ENCODE measurements around the gene CDC73.

CDC73 gene

DNA sequence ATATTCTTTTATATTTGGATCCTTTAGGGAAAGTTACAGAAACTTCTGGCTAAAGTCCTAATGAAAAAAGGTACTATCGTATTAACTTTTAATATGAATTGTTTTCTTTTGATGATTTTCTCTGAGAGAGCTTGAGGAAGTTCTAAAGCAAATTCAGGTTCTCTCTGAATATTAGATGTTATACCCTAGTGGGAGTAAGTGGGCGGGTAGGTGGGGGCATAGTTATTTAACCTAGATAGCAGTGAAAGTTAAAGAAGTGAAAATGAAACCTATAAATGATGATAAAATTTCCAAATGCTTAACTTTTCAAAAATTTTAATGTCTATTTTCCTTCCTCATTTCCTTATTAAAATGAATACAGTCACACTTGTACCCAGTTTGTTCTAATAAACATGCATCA is 90.8 kb downstream of the CDC73 start:
- Histone ChIP-seq H3K36me3 (replicated peaks; ENCODE audit: low read depth, low read length) (peaks cover 25% of the 10 kb centered on the region), H3K4me3 (ENCODE audit: low read length) (peak overlapping the region; percentile 29), H4K20me1 (ENCODE audit: insufficient read depth, low read length) (peaks cover 12% of the 10 kb centered on the region; the same call in 1 of the 2 replicates), H3K9me3 (ENCODE audit: insufficient read depth, low read length) (no peaks in the 10 kb centered on the region), H3K4me1 (ENCODE audit: low read length) (peaks cover 51% of the 10 kb centered on the region), H3K27me3 (ENCODE audit: low read depth, low read length) (no peaks in the 10 kb centered on the region), H3K4me2 (ENCODE audit: low read length) (peak overlapping the region; percentile 62), H3K27ac (ENCODE audit: low read length) (peak overlapping the region; percentile 53), H2AFZ (ENCODE audit: low read depth, low read length) (no peak overlapping the region), H3K79me2 (ENCODE audit: low read length) (no peaks in the 10 kb centered on the region; the same call in 1 of the 2 replicates), H3K9ac (ENCODE audit: low read length) (peak overlapping the region; percentile 6; the same call in 1 of the 2 replicates)
- no peak for TF ChIP-seq EZH2phosphoT487 (IDR thresholded peaks at IDR 0.05; ENCODE audit: low read depth)
- no peak for TF ChIP-seq CTCF (IDR thresholded peaks at IDR 0.05; ENCODE audit: low read depth, low read length)

DNA sequence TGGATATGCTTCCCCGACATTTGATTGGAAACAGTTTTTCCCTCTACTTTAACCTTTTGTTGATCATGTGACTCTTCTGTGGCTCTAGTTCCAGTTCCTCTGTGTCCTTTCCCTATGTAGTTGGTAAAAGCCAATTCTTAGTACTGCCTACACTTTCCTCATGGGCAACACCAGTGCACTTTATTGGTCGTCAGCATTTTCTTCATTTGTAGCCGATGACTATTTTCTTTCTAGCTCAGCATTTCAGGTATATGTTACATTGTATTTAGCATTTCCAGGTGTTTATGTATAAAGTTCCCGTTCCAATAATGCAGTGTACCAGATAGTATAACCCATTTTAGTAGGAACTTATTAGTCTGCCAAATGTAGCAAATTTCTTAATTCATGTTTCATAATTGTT is 92.2 kb downstream of the CDC73 start:
- Histone ChIP-seq H3K4me3 (ENCODE audit: low read length) (no peak overlapping the region), H3K36me3 (replicated peaks; ENCODE audit: low read depth, low read length) (peaks cover 38% of the 10 kb centered on the region), H3K4me1 (ENCODE audit: low read length) (peaks cover 51% of the 10 kb centered on the region), H3K9ac (ENCODE audit: low read length) (no peak overlapping the region), H3K27ac (ENCODE audit: low read length) (no peak overlapping the region), H3K4me2 (ENCODE audit: low read length) (no peak overlapping the region), H4K20me1 (ENCODE audit: insufficient read depth, low read length) (peaks cover 12% of the 10 kb centered on the region; the same call in 1 of the 2 replicates), H3K9me3 (ENCODE audit: insufficient read depth, low read length) (no peaks in the 10 kb centered on the region), H2AFZ (ENCODE audit: low read depth, low read length) (no peak overlapping the region), H3K27me3 (ENCODE audit: low read depth, low read length) (no peaks in the 10 kb centered on the region), H3K79me2 (ENCODE audit: low read length) (no peaks in the 10 kb centered on the region; the same call in 1 of the 2 replicates)
- no peak for TF ChIP-seq EZH2phosphoT487 (IDR thresholded peaks at IDR 0.05; ENCODE audit: low read depth)
- TF ChIP-seq CTCF (IDR thresholded peaks at IDR 0.05; ENCODE audit: low read depth, low read length) = no peak

- no peaks in the 10 kb centered on the region for H3K9me3 ChIP-seq (ENCODE audit: insufficient read depth, low read length)
- H3K36me3 ChIP-seq (replicated peaks; ENCODE audit: low read depth, low read length) = peaks cover 45% of the 10 kb centered on the region
- peaks cover 3% of the 10 kb centered on the region; the same call in 1 of the 2 replicates for H3K79me2 ChIP-seq (ENCODE audit: low read length)
- no peak overlapping the region for H3K27ac ChIP-seq (ENCODE audit: low read length)
- no peaks in the 10 kb centered on the region for H3K27me3 ChIP-seq (ENCODE audit: low read depth, low read length)
- H3K4me1 ChIP-seq (ENCODE audit: low read length) = peaks cover 60% of the 10 kb centered on the region
- peaks cover 12% of the 10 kb centered on the region; the same call in 1 of the 2 replicates for H4K20me1 ChIP-seq (ENCODE audit: insufficient read depth, low read length)
- no peak overlapping the region for H2AFZ ChIP-seq (ENCODE audit: low read depth, low read length)
- TF ChIP-seq CTCF (IDR thresholded peaks at IDR 0.05; ENCODE audit: low read depth, low read length) = no peak
- TF ChIP-seq EZH2phosphoT487 (IDR thresholded peaks at IDR 0.05; ENCODE audit: low read depth) = no peak
- peak overlapping the region; percentile 37 for H3K4me2 ChIP-seq (ENCODE audit: low read length)
- no peak overlapping the region for H3K9ac ChIP-seq (ENCODE audit: low read length)
- no peak overlapping the region for H3K4me3 ChIP-seq (ENCODE audit: low read length)
Measured at GRCh38 chr1:193216920-193217319, 95.1 kb downstream of the CDC73 start.

DNA sequence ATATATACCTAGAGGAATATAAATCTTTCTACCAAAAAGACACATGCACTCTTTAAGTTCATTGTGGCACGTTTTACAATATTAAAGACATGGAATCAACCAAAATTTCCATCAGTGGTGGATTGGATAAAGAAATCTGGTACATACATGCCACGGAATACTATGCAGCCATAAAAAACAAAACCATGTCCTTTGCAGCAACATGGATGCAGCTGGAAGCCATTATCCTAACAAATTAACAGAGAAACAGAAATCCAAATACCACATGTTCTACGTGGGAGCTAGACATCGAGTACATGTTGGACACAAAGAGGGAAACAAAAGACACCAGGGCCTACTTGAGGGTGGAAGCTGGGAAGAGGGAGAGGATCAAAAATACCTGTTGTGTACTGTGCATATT is 97.6 kb downstream of the CDC73 start:
- TF ChIP-seq EZH2phosphoT487 (IDR thresholded peaks at IDR 0.05; ENCODE audit: low read depth) (no peak), CTCF (IDR thresholded peaks at IDR 0.05; ENCODE audit: low read depth, low read length) (no peak)
- H3K27me3 ChIP-seq (ENCODE audit: low read depth, low read length) = no peaks in the 10 kb centered on the region
- H4K20me1 ChIP-seq (ENCODE audit: insufficient read depth, low read length) = peaks cover 12% of the 10 kb centered on the region; the same call in 1 of the 2 replicates
- peak overlapping the region; percentile 43; the same call in 1 of the 2 replicates for H3K27ac ChIP-seq (ENCODE audit: low read length)
- peaks cover 41% of the 10 kb centered on the region for H3K36me3 ChIP-seq (replicated peaks; ENCODE audit: low read depth, low read length)
- no peak overlapping the region for H2AFZ ChIP-seq (ENCODE audit: low read depth, low read length)
- H3K4me2 ChIP-seq (ENCODE audit: low read length) = peak overlapping the region; percentile 56
- peaks cover 37% of the 10 kb centered on the region for H3K4me1 ChIP-seq (ENCODE audit: low read length)
- no peaks in the 10 kb centered on the region for H3K9me3 ChIP-seq (ENCODE audit: insufficient read depth, low read length)
- H3K79me2 ChIP-seq (ENCODE audit: low read length) = 0 out of 2 replicates have a peak, but pooled peaks cover 3% of the 10 kb centered on the region
- peak overlapping the region; percentile 46; the same call in 1 of the 2 replicates for H3K4me3 ChIP-seq (ENCODE audit: low read length)
- H3K9ac ChIP-seq (ENCODE audit: low read length) = no peak overlapping the region

Measured in OCI-LY3 (cell line).